Peyer's patch (tissue), 4 donors: ENCODE measurements around the gene SLC7A8. TPM values are rescaled to one million over a fixed set of nuclear protein-coding genes. Genes with fewer than 3 reads are reported as not detected.

Experiments used
- DNase-seq, 3 donors: peaks; one replicate each; pipeline ENCODE4 v3.0.0-alpha.2; 2017 to 2019
- H3K27ac ChIP-seq, 4 donors: fragments of 200-600 bp; sonication (generic); one replicate each; pipeline ENCODE4 v1.5.1; 2016 to 2019
- H3K27me3 ChIP-seq, 2 donors: fragments of 200-600 bp; sonication (generic); one replicate each; pipeline ENCODE4 v1.5.1; 2019
- H3K36me3 ChIP-seq, 3 donors: fragments of 200-600 bp; sonication (generic); one replicate each; pipeline ENCODE4 v1.5.1; 2016 to 2019
- H3K4me1 ChIP-seq, 4 donors: fragments of 200-600 bp; sonication (generic); one replicate each; pipeline ENCODE4 v1.5.1; 2016 to 2019
- H3K4me3 ChIP-seq, 4 donors: fragments of 200-600 bp; sonication (generic); 1 replicate in 3 of 4; 2 replicates in 1 of 4; pipeline ENCODE4 v1.5.1; 2016 to 2019; ENCODE audit warnings: mild to moderate bottlenecking in 1 of 4
- H3K9me3 ChIP-seq, 4 donors: fragments of 200-600 bp; sonication (generic); one replicate each; pipeline ENCODE4 v1.5.1; 2016 to 2019; ENCODE audit warnings: mild to moderate bottlenecking in 1 of 4
- POLR2A ChIP-seq, 2 donors: fragments of 450-650 bp; IDR thresholded peaks; one replicate each; pipeline ENCODE4 v1.5.1; 2017; ENCODE audit warnings: antibody characterized with exemption in 2 of 2, mild to moderate bottlenecking in 2 of 2, moderate library complexity in 2 of 2
- total RNA-seq, 4 donors: library from RNA; depleted of rRNA; stranded (reverse); fragments of >200 nt; gene quantifications; one replicate each; pipeline ENCODE4 v1.1.0, GENCODE V29; 2016
- TF ChIP-seq, protein P1 (sequence below), 6 experiments: fragments of 450-650 bp in 4 of 6; fragments of 200-600 bp in 2 of 6; sonication (generic) in 1 of 6; IDR thresholded peaks; one replicate each; pipeline ENCODE4 v1.5.1; 2017 to 2019; ENCODE audit warnings: antibody characterized with exemption in 6 of 6, mild to moderate bottlenecking in 3 of 6, moderate library complexity in 1 of 6

Gene SLC7A8
- total RNA-seq, 4 donors from 2014 or later = 21.8 to 56.9 (median 35.0) TPM

DNA sequence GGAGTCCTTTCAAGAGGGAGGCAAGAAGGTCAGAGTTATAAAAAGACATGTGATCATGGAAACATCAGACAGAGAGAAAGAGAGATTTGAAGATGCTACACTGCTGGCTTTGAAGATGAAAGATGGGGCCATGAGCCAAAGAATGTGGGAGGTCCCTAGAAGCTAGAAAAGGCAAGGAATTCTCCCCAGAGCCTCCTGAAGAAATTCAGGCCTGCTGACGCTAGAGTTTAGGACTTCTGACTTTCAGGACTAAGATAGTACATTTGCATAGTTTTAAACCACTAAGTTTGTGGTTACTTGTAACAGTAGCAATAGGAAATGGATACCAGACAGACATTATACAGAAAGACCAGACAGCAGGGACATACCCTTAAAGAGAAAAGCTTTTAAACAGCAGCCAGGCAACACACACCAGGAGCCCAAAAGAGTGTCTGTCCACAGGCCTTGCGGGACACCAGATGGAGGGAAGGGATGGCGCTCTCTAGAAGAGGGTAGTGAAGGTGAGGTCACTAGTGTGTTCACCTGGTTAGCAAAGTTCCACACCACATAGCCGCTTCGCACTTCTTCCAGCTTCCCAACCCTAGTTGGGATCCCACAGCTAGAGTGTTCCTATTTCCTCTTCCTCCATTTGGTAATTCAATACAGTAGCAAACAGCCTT lies 34.7 kb downstream of the SLC7A8 start:
- TF ChIP-seq, protein P1, sequence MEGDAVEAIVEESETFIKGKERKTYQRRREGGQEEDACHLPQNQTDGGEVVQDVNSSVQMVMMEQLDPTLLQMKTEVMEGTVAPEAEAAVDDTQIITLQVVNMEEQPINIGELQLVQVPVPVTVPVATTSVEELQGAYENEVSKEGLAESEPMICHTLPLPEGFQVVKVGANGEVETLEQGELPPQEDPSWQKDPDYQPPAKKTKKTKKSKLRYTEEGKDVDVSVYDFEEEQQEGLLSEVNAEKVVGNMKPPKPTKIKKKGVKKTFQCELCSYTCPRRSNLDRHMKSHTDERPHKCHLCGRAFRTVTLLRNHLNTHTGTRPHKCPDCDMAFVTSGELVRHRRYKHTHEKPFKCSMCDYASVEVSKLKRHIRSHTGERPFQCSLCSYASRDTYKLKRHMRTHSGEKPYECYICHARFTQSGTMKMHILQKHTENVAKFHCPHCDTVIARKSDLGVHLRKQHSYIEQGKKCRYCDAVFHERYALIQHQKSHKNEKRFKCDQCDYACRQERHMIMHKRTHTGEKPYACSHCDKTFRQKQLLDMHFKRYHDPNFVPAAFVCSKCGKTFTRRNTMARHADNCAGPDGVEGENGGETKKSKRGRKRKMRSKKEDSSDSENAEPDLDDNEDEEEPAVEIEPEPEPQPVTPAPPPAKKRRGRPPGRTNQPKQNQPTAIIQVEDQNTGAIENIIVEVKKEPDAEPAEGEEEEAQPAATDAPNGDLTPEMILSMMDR (IDR thresholded peaks at IDR 0.05) = no peak
- TF ChIP-seq POLR2A (IDR thresholded peaks at IDR 0.05) = no peak
- no peak overlapping the region for H3K27ac ChIP-seq
- H3K36me3 ChIP-seq = no peaks in the 10 kb centered on the region
- no peaks in the 10 kb centered on the region for H3K9me3 ChIP-seq
- no peaks in the 10 kb centered on the region for H3K4me1 ChIP-seq
- no peak for DNase-seq
- H3K4me3 ChIP-seq = no peak overlapping the region
- no peaks in the 10 kb centered on the region for H3K27me3 ChIP-seq

DNA sequence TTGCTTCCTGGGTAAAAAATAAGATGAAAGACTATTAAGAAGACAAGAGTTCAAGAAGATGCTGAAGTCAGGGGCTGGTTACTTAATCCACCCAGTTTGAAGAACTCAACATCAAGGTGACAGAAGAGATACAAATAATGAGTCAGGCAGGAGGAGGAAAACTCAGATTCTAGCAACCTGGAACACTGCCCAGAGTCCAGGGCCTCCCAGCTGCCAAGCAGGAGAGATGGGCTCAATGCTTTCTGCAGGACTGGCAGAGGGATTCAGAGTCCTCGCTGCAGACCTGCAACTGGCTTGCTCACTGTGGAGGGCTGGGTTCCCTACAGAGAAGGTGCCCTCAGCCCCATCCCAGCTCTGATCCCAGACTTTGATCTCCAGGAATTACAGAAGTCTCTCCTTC lies 35.8 kb downstream of the SLC7A8 start:
- no peaks in the 10 kb centered on the region for H3K9me3 ChIP-seq
- no peaks in the 10 kb centered on the region for H3K4me1 ChIP-seq
- H3K27ac ChIP-seq = peak overlapping the region in 1 of 4 donors; percentile 0
- H3K27me3 ChIP-seq = no peaks in the 10 kb centered on the region
- no peaks in the 10 kb centered on the region for H3K36me3 ChIP-seq
- no peak for DNase-seq
- no peak overlapping the region for H3K4me3 ChIP-seq
- TF ChIP-seq, protein P1 (IDR thresholded peaks at IDR 0.05) = no peak
- no peak for TF ChIP-seq POLR2A (IDR thresholded peaks at IDR 0.05)

DNA sequence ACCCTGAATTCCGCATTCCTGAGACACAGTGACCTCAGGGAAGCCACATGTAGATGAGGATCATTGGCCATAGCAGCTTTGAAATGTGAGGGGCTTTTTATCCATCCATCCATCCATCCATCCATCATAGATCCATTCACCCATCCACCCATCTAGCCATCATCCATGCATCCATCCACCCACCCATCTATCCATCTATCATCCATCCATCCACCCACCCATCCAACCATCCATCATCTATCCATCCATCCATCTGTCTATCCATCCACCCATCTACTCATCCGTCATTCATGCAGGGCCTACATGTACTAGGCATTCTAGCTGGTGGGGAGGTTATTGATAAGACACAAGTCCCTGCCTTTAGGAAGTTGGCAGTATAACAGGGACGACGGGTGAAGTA lies 36.5 kb downstream of the SLC7A8 start:
- Histone ChIP-seq H3K27ac (no peak overlapping the region), H3K9me3 (no peaks in the 10 kb centered on the region), H3K4me1 (no peaks in the 10 kb centered on the region), H3K27me3 (no peaks in the 10 kb centered on the region), H3K36me3 (no peaks in the 10 kb centered on the region), H3K4me3 (no peak overlapping the region)
- DNase-seq = no peak
- TF ChIP-seq, protein P1 (IDR thresholded peaks at IDR 0.05) = no peak
- TF ChIP-seq POLR2A (IDR thresholded peaks at IDR 0.05) = no peak

DNA sequence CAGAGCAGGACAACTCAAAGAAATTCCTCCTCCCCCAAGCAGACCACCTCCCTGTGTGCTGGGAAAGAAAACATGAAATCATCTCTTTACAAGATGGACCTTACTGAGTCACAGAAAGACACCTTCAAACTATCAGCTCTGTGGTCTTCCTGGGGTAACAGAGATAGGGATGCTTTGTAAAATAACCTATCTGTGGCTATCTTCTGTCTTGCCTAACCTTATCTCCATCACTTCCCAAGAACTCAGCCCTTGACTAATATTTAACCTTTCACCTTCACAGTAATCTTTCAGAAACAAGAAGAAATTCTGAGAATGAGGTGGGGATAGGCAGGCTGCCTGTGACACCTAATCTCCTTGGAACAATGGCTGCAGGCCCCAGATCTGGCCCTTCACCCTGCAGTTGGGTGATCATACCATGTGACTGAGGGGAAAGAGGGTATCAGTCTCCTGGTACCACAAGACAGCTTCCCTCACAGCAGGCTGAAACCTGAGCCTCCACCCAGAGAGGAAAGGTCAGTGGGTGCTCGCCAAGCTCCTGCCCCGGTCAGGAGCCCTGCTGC lies 37.0 kb downstream of the SLC7A8 start:
- H3K27ac ChIP-seq = peak overlapping the region in 2 of 4 donors; percentile 33 to 53
- no peaks in the 10 kb centered on the region for H3K9me3 ChIP-seq
- no peak overlapping the region for H3K4me3 ChIP-seq
- no peaks in the 10 kb centered on the region for H3K27me3 ChIP-seq
- H3K36me3 ChIP-seq = no peaks in the 10 kb centered on the region
- no peak for DNase-seq
- TF ChIP-seq POLR2A (IDR thresholded peaks at IDR 0.05) = no peak
- TF ChIP-seq, protein P1 (IDR thresholded peaks at IDR 0.05) = no peak
- H3K4me1 ChIP-seq = no peaks in the 10 kb centered on the region

DNA sequence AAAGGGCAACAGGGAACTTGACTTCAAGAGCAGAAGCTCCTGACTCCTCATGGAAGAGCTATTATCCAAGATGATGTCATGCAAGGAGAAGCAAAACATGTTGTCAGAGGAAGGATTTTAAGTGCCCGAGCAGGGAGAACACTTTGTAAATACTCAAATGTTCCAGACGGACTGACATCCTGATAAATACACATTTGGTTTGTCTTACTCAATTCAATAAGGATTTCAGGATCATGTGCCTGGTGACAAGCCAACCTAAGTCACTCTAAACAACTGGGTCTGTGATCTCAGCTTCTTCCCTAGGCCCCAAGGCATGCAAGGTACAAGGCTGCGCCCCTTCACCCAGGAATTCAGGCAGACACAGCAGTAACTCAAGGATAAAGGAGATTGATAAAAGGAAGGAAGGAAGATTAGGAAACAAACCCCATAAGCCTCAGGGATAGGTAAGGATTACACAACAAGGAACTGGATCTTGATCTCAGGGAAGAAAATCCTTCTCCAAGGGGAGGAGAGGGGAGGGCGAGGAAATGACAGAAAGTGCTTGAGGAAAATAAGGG lies 37.6 kb downstream of the SLC7A8 start:
- TF ChIP-seq, protein P1 (IDR thresholded peaks at IDR 0.05) = no peak
- no peak for TF ChIP-seq POLR2A (IDR thresholded peaks at IDR 0.05)
- H3K27ac ChIP-seq = peak overlapping the region in 2 of 4 donors; percentile 33 to 53
- no peaks in the 10 kb centered on the region for H3K4me1 ChIP-seq
- DNase-seq = no peak
- no peaks in the 10 kb centered on the region for H3K27me3 ChIP-seq
- peaks cover 0 to 2% (median 0%) of the 10 kb centered on the region in 3 donors for H3K36me3 ChIP-seq
- H3K9me3 ChIP-seq = no peaks in the 10 kb centered on the region
- H3K4me3 ChIP-seq = no peak overlapping the region
